ES-I3 (cell line): Measurements from ENCODE around the gene SH2D7.

Experiments used
- H3K36me3 ChIP-seq: 2 replicates; pipeline ENCODE4 v1.6.1; 2013; ENCODE audit warnings: mild to moderate bottlenecking, low read length, control low read depth, moderate library complexity; ENCODE audit not compliant: insufficient read depth
- H3K4me1 ChIP-seq: 2 replicates; pipeline ENCODE4 v1.6.1; 2013; ENCODE audit warnings: mild to moderate bottlenecking, control low read depth, low read length; ENCODE audit not compliant: insufficient read depth
- H3K9ac ChIP-seq: 2 replicates; pipeline ENCODE4 v1.6.1; 2013; ENCODE audit warnings: low read depth, mild to moderate bottlenecking, low read length, moderate library complexity
- H3K9me3 ChIP-seq: 2 replicates; pipeline ENCODE4 v1.6.1; 2013; ENCODE audit warnings: mild to moderate bottlenecking, low read length, moderate library complexity; ENCODE audit not compliant: control insufficient read depth, insufficient read depth

Gene SH2D7

DNA sequence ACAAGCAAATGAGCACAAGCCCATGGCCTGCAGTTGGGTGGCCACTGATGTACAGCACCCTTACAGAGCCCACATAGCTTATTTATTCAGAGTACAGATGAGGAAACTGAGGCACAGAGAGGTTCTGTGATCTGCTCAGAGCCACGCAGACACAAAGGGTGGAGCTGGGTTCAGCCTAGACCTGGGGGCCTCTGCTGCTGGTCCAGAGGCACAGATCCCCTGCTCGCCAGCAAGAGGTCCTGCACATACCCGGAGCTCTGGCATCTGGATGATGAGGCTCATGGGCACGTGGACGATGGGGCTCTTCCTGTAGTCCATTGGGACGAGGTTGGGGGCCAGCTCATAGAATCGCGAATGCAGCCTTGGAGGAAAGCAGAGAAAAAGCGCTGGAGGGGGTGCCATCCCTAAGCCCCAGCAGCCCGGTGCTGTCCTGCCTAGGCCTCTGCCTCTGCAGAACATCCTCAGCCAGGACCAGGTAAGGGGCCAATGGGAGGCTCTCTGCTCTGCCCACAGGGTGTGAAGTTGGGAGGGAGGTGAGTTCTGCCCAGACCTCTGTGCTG lies 18.6 kb downstream of the SH2D7 start:
- H3K36me3 ChIP-seq, result no peaks in the 10 kb centered on the region
- no peaks in the 10 kb centered on the region for H3K9me3 ChIP-seq
- H3K9ac ChIP-seq, result no peak overlapping the region
- peaks cover 5% of the 10 kb centered on the region; the same call in 1 of the 2 replicates for H3K4me1 ChIP-seq

DNA sequence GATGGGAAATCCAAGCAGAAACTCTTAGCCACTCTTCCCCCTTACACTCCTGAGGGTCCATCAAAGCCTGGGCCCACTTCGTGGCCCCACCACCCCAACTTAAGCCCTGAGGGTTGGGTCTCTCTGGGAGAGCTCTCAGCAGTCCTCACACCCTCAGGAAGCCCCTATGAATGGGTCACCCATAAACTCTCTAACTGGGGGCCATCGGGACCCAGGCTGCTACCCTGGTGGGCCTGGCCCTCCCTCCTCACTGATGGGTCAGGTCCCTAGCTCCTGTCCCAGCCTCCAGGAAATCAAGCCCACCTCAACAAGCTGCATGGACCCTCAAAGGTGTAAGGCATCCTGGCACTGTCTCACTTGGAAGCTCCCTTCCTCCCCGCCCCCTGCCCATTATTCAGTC lies 19.4 kb downstream of the SH2D7 start:
- Histone ChIP-seq H3K4me1 (peaks cover 5% of the 10 kb centered on the region; the same call in 1 of the 2 replicates), H3K9ac (no peak overlapping the region), H3K36me3 (no peaks in the 10 kb centered on the region), H3K9me3 (no peaks in the 10 kb centered on the region)

DNA sequence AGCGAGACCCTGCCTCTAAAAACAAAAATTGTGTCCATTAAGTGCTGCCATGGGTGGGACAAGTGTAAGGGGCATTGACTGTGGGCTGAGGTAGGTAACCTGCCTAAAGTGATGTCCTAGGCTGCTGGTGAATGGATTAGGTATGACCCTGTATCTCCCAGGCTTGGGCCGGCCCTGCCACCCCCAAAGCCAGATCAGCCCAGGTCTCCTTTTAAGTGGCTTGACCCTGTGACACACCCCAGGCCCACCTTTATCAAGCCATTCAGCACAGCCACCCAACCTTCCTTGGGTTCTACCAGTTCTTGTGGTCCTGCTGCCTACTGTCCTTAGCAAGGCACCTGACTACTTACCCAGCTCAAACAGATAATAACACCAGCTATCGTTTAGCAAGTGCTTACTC lies 20.2 kb downstream of the SH2D7 start:
- Histone ChIP-seq H3K4me1 (peaks cover 5% of the 10 kb centered on the region; the same call in 1 of the 2 replicates), H3K9ac (no peak overlapping the region), H3K36me3 (no peaks in the 10 kb centered on the region), H3K9me3 (no peaks in the 10 kb centered on the region)

DNA sequence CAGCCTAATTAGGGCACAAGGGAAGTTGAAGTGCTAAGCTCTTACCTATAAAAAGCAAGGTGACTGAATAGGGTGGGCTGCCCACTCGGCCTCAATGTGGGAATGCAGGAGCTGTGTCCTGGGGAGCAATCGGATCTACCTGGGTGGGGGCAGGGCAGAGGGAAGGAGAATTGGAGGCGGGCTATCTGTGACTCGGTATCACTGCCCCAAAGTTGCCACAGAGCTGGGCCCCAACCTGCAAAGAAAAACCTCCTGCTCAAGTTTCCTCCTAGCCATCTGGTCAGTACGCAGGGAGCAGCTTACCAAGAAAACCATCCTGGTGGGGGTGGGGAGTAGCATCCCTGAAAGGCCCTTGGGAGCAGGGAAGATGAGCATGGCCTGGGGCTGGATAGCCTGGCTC lies 28.2 kb downstream of the SH2D7 start:
- H3K4me1 ChIP-seq, result peaks cover 9% of the 10 kb centered on the region
- no peaks in the 10 kb centered on the region for H3K36me3 ChIP-seq
- no peaks in the 10 kb centered on the region for H3K9me3 ChIP-seq
- no peak overlapping the region for H3K9ac ChIP-seq

DNA sequence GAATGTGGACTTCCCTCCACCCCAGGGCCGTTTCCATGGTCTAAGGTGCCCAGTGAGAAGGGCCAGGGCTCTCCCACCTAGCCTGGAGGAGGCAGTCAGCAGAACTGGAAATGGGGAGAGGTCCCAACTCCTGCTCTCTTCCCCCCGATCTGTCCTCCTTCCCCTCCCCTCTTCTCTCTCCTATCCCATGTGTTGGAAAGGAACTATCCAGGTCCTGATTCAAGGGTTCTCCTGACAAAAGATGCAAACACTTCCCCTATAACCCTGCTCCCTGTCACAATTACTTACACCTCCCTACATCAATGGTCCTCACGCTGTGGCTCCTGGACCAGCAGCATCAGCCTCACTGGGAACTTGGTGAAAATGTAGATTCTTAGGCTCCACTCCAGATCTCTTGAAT lies 32.9 kb downstream of the SH2D7 start:
- Histone ChIP-seq H3K9ac (no peak overlapping the region), H3K36me3 (no peaks in the 10 kb centered on the region), H3K9me3 (no peaks in the 10 kb centered on the region), H3K4me1 (peaks cover 18% of the 10 kb centered on the region)

DNA sequence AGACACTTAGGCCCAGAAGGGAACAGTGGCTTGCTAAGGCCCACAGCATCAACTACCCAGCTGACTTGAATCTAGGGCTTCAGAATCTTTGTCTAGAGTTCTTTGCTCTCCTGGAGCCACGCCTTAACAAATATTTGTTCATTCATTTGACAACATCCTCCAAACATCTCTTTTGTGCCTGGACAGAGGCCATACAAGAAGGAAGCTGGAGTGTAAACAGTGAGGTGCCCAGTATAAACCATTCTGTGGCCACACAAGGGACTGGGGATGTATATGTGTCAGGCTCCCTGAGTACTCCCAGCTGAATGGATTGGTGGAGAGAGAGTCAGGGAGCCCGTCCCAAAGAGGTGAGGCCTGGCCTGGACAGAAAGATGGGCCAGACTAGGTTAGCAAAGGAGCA lies 35.5 kb downstream of the SH2D7 start:
- no peaks in the 10 kb centered on the region for H3K9me3 ChIP-seq

DNA sequence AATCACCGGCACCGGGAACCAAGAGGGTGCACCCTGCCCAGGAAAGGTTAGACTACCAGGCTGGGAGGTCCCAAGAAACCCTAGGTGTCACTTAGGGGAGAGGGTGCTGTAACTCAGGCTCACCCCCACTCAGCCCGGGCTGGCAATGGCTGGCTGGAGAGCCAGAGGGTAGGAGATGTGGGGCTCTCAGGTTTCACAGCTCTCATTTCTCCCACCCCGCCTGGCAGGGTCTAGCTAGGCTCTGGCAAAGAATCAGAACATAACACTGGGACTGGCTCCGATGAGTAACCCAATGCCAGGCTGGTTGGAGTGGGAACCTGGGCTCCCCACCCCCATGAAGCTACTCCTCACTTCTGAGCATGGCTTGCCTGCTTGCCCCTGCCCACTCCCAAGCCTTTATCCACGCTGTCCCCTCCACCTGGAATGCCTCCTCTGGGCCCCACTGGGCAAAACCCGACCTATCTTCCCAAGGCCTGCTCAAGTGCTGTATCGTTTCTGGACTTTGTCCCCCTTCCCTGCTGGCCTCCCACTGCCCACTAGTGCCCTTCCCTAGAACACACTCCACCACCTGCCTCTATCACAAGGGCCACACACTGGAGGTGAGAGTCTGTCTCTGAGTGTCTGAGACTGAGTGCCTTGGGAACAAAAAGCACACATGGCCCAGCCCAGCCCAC lies 36.9 kb downstream of the SH2D7 start:
- H3K36me3 ChIP-seq, result no peaks in the 10 kb centered on the region
- H3K9me3 ChIP-seq, result no peaks in the 10 kb centered on the region
- H3K9ac ChIP-seq, result no peak overlapping the region
- peaks cover 9% of the 10 kb centered on the region; the same call in 1 of the 2 replicates for H3K4me1 ChIP-seq

More for the DNA sequence above, 35.5 kb downstream of the SH2D7 start:
- no peaks in the 10 kb centered on the region for H3K36me3 ChIP-seq
- peaks cover 9% of the 10 kb centered on the region; the same call in 1 of the 2 replicates for H3K4me1 ChIP-seq
- H3K9ac ChIP-seq, result no peak overlapping the region

DNA sequence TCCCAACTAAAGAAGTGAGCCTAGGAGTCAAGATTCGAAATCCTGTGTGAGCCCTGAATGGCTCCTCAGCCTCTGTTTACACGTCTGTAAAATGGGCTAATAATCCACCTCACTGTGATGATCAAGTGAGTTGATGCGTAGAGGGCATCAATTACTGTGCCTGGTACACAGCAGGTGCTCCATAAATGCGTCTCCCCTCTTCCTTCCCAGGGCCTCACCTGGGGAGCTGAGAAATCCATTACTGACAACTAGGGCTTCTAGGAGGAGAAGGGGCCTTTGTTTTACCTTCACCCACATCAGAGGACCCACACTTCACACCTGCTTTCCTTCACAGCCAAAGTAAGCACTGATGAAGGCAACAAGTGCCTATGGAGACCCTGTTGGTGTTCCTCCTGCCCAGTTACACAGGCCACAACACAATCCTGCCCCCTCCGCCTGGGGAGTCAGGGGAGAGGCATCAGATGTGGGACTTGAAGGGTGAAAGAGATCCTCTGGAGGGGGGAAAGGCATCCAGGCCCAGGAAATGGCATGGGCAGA lies 37.5 kb downstream of the SH2D7 start:
- Histone ChIP-seq H3K9ac (no peak overlapping the region), H3K36me3 (no peaks in the 10 kb centered on the region), H3K9me3 (no peaks in the 10 kb centered on the region), H3K4me1 (peaks cover 9% of the 10 kb centered on the region; the same call in 1 of the 2 replicates)

DNA sequence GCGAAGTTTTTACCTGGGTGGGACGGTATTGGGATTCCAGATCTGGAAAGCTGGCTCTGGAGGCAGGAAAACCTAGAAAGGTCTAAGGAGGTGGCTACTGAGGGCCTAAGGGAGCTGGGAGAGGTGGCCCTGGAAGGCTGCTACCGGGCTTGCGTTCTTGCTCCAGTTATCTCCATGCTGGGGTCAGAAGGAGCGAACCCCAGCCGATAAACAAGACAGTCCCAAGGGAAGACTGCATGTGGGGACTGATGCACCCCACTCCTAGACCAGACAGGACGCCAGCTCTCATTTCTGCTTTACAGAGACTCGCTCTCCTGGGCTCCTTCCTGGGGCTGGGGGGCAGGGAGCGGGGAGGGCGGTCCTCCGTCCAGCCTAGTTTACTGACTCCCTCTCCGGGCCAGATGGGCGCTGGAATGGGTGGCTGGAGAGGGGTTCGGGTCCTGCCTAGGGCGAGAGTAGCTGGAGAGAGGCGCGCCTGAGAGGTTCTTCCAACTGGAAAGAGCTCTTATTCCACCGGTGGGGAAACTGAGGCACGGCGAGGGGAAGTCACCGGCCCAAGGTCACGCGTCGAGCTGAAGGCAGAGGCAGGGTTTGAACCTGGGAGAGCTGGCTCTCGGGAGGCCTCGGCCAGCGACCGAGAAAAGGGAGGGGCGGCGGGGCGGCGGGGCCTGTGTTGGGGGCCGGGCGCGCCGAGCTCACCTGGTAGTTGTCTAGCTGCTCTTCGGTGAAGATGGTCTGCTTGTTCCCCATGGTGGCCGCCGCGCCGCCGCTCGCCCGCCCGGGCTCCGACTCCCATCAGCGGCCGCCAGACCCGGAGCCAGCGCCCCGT lies 38.3 kb downstream of the SH2D7 start:
- no peaks in the 10 kb centered on the region for H3K36me3 ChIP-seq
- no peaks in the 10 kb centered on the region for H3K9me3 ChIP-seq
- peaks cover 9% of the 10 kb centered on the region; the same call in 1 of the 2 replicates for H3K4me1 ChIP-seq
- H3K9ac ChIP-seq, result peak overlapping the region; percentile 85

DNA sequence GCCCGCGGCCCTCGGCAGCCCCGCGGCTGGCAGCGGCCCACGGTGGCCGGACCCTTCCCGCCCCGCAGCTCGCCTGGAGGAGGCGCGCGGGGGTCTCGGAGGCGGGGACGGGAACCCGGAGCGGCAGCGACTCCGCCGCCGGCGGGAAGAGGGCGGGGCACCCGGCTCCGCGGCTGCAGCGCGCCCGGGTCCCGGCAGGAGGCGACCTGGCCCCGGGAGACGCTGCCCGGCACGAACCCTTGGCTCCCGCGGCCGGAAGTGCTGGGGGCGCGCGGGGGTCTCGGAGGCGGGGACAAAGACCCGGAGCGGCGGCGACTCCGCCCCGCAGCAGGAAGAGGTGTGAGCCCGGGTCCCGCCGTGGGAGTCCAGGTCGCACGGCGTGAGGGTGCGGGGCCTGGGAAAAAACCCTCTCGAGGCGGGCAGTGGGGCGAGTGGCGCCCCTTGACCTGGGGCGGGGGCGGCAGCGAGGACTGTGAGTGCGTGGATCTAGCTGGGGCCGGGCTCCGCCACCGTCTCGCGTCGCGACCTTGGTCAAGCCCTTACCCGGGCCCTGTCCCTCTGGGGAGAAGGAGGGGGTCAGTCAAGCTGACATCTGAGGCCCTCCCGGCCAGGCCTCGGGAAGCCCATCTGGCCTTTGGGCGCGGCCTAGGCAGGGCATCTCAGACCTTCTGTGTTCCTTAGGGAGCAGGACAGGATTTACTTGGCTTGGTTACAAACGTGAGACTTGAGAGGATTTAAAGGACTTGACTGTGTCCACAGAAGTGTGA lies 39.1 kb downstream of the SH2D7 start, which contains the start of gene CIB2:
TSS of gene CIB2 (minus strand) at position 151 of the 767 bp plus-strand sequence. CDS start 230 bp downstream, outside the sequence.
- H3K4me1 ChIP-seq, result peaks cover 9% of the 10 kb centered on the region; the same call in 1 of the 2 replicates
- no peaks in the 10 kb centered on the region for H3K36me3 ChIP-seq
- no peaks in the 10 kb centered on the region for H3K9me3 ChIP-seq
- peak within 1 kb of the TSS; percentile 85 for H3K9ac ChIP-seq

DNA sequence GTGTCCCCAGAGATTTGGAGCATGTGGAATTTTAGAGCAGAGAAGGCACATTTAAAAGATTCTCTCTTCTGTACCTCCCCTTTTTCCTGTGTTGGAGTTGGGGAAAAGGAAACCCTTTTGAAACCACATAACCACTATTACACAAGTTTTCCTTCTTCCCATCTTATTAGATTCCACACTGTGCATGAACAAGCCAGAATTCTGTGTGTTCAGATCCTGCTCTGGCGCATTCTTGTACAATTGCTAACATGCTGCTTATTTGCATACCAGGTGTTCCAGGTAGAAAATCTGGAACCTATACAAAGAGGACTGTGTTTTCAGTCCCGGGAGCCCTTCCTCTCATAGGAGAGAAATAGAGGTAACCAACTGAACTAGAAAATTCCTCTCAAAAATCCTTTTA lies 41.4 kb downstream of the SH2D7 start:
- Histone ChIP-seq H3K4me1 (peaks cover 8% of the 10 kb centered on the region; the same call in 1 of the 2 replicates), H3K9me3 (no peaks in the 10 kb centered on the region), H3K9ac (no peak overlapping the region; the same call in 1 of the 2 replicates), H3K36me3 (no peaks in the 10 kb centered on the region)

DNA sequence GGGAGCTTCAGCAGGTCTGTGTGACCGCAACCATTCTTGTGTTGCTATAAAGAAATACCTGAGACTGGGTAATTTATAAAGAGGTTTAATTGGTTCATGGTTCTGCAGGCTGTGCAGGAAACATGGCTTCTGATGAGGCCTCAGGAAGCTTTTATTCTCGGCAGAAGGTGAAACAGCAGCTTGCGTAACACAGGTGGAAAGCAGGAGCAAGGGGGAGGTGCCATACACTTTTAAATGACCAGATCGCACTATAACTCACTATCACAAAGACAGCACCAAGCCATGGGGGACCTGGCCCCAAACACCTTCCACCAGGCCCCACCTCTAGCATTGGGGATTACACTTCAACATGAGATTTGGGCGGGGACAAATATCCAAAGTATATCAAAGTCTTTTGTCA lies 47.2 kb downstream of the SH2D7 start:
- Histone ChIP-seq H3K4me1 (no peaks in the 10 kb centered on the region), H3K9me3 (no peaks in the 10 kb centered on the region), H3K9ac (no peak overlapping the region), H3K36me3 (no peaks in the 10 kb centered on the region)

DNA sequence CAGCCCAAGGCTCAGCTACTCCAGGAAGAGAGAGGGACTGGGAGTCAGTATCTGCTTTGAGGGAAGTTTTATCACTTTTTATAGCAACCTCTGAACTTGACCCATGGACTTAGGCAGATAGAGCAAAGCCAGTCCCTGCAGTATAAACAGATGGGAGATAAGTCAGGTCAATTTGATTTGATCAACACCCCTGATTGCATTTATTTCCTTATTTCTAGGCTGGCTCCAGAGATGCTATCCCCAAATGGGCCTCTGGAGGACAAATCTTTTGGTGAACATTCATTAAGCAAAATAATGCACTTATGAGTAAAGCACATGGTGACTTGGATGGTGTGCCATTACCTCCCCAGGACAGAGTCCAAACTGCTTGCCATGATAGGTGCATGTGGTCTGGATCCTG lies 47.9 kb downstream of the SH2D7 start:
- Histone ChIP-seq H3K36me3 (no peaks in the 10 kb centered on the region), H3K4me1 (no peaks in the 10 kb centered on the region), H3K9ac (no peak overlapping the region), H3K9me3 (no peaks in the 10 kb centered on the region)

DNA sequence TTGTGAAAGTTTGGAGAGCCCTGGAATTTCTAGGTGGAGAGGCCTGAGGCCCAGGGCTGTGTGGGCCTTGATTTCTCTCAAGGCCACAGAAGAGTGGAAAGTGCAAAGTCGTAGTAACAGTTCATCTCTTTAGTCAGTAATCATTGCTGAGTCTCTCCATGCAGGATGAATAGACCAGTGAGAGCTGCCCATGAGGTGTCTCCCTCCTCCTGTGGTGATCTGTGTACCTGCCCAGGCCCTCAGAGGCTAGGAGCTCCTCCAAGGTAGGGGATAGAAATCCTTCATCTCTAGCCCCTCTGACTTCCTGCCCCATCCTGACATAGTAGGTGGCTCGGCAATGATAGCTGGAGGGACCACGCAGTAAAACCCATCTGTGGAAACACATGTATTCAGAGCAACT lies 50.0 kb downstream of the SH2D7 start:
- H3K4me1 ChIP-seq, result no peaks in the 10 kb centered on the region
- H3K36me3 ChIP-seq, result no peaks in the 10 kb centered on the region
- no peaks in the 10 kb centered on the region for H3K9me3 ChIP-seq
- H3K9ac ChIP-seq, result no peak overlapping the region
